Uterus (tissue), 4 donors: ENCODE data around the gene ANKRD65. TPM values are rescaled to one million over a fixed set of nuclear protein-coding genes. Genes with fewer than 3 reads are reported as not detected.
A peak's percentile ranks its signal among the peaks of the same experiment; 100 is the strongest.

Source experiments
- DNase-seq, 2 donors: peaks; one replicate each; pipeline ENCODE4 v3.0.0-alpha.2; 2019 to 2020
- H3K27ac ChIP-seq, 2 donors: fragments of 200-600 bp; sonication (generic); 1 replicate in 1 of 2; 2 replicates in 1 of 2; pipeline ENCODE4 v1.5.1; 2016 to 2018
- H3K27me3 ChIP-seq, 2 donors: fragments of 200-600 bp; sonication (generic); one replicate each; pipeline ENCODE4 v1.5.1; 2018 to 2019; ENCODE audit warnings: control low read depth in 1 of 2
- H3K36me3 ChIP-seq, 2 donors: fragments of 200-600 bp; sonication (generic); one replicate each; pipeline ENCODE4 v1.5.1; 2019; ENCODE audit warnings: control low read depth in 1 of 2
- H3K4me1 ChIP-seq, 2 donors: fragments of 200-600 bp; sonication (generic); one replicate each; pipeline ENCODE4 v1.5.1; 2018 to 2019; ENCODE audit warnings: control low read depth in 1 of 2
- H3K4me3 ChIP-seq, 2 donors: fragments of 200-600 bp; sonication (generic); 1 replicate in 1 of 2; 2 replicates in 1 of 2; pipeline ENCODE4 v1.5.1; 2018 to 2019; ENCODE audit warnings: mild to moderate bottlenecking in 1 of 2
- H3K9me3 ChIP-seq, 2 donors: fragments of 200-600 bp; sonication (generic); one replicate each; pipeline ENCODE4 v1.5.1; 2019; ENCODE audit warnings: control low read depth in 1 of 2
- POLR2A ChIP-seq, 2 donors: fragments of 450-650 bp; IDR thresholded peaks; one replicate each; pipeline ENCODE4 v1.6.1; 2016; ENCODE audit warnings: antibody characterized with exemption in 2 of 2, mild to moderate bottlenecking in 1 of 2, moderate library complexity in 1 of 2
- intact Hi-C: fragments of 100-400 bp; cut with DNase I; formaldehyde crosslinking; loops from one replicate; pipeline ENCODE4 v1.15.1; 2023; ENCODE audit warnings: low total_unique reads
- total RNA-seq, 4 donors: library from RNA; depleted of rRNA in 3 of 4; stranded (reverse); fragments of >200 nt in 3 of 4; gene quantifications; one replicate each; pipeline versions ENCODE4 v1.1.0 to v1.2.4, GENCODE V29; 2014 to 2023
- TF ChIP-seq, protein P1 (sequence below), 4 experiments: fragments of 200-600 bp in 2 of 4; fragments of 450-650 bp in 2 of 4; sonication (generic) in 2 of 4; IDR thresholded peaks; one replicate each; pipeline ENCODE4 v1.5.1; 2016 to 2019; ENCODE audit warnings: antibody characterized with exemption in 4 of 4, mild to moderate bottlenecking in 2 of 4, moderate library complexity in 1 of 4
- donor health status: DM: yes; HTN: yes; CAD: no.

Gene ANKRD65
- total RNA-seq, 4 donors from 2014 or later: 1.3 to 20.0 (median 6.7) TPM

DNA sequence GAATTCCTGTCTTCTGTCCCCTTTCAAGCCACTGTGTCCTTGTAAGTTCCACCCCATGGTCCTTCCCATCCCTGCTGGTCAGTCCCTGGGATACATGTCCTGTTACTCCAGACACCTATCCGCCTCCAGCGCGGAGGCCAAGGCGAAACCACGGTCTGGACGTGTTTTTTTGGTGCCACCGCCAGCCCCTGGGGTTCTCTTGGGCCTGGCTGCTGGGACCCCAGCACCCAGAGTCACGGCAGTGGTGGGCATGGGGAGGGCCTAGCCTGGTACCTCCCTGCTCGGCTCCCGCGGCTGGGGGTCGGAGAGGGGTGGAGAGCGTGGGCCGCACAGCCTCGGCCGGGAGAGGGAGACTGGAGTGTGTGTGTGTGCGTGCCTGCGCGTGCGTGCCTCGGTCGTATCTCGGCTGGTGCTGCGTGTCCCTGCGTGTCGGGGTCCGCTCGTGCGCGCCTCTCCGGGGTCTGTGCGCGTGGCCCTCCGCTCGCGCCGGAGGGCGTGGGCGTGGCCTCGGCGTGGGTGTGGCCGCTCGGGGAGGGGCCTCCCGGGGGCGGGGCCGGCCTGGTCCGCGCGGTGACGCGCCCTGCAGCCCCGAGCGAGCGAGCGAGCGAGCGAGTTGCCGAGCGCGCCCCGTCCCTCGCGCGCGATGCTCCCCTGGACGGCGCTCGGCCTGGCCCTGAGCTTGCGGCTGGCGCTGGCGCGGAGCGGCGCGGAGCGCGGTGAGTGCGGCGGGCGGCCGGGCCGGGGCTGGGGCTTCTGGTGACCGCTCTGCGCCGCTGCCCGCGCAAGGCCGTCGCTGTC is 14.2 kb upstream of the ANKRD65 start, which contains the start of gene VWA1:
Gene VWA1 (plus strand): TSS at position 585 of the 798 bp plus-strand sequence. CDS start 59 bp downstream, at position 644.
- Histone ChIP-seq H3K4me1 (peaks cover 3 to 59% of the 10 kb centered on the region in 2 donors), H3K9me3 (no peaks in the 10 kb centered on the region), H3K36me3 (no peaks in the 10 kb centered on the region), H3K27ac (peak within 1 kb of the TSS; percentile 95 to 98), H3K27me3 (no peaks in the 10 kb centered on the region), H3K4me3 (peak within 1 kb of the TSS; percentile 34 to 44)
- TF ChIP-seq, protein P1, sequence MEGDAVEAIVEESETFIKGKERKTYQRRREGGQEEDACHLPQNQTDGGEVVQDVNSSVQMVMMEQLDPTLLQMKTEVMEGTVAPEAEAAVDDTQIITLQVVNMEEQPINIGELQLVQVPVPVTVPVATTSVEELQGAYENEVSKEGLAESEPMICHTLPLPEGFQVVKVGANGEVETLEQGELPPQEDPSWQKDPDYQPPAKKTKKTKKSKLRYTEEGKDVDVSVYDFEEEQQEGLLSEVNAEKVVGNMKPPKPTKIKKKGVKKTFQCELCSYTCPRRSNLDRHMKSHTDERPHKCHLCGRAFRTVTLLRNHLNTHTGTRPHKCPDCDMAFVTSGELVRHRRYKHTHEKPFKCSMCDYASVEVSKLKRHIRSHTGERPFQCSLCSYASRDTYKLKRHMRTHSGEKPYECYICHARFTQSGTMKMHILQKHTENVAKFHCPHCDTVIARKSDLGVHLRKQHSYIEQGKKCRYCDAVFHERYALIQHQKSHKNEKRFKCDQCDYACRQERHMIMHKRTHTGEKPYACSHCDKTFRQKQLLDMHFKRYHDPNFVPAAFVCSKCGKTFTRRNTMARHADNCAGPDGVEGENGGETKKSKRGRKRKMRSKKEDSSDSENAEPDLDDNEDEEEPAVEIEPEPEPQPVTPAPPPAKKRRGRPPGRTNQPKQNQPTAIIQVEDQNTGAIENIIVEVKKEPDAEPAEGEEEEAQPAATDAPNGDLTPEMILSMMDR (IDR thresholded peaks at IDR 0.05): no peak
- peak; percentile 51 to 73 for TF ChIP-seq POLR2A (IDR thresholded peaks at IDR 0.05)
- DNase-seq: peak; percentile 73 to 82
- intact Hi-C loops: no loop called here

DNA sequence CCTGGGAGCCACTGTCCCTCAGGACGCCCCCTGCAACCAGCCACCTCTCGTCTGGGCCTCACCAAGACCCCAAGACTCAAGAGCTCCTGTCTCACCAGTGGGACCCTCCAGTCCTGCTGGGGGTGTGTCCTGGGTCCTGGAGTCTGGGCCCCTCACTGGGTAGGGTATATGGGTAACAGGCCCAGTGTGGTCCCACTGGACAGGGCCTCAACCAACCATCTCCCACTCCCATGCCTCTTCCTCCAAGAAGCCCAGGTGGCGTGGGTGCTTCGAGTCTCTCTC is 13.7 kb upstream of the ANKRD65 start:
- no peak for TF ChIP-seq POLR2A (IDR thresholded peaks at IDR 0.05)
- TF ChIP-seq, protein P1 (IDR thresholded peaks at IDR 0.05): no peak
- peak overlapping the region in 1 of 2 donors; percentile 34 for H3K4me3 ChIP-seq
- intact Hi-C loops: no loop called here
- H3K9me3 ChIP-seq: no peaks in the 10 kb centered on the region
- H3K4me1 ChIP-seq: peaks cover 6 to 60% of the 10 kb centered on the region in 2 donors
- H3K27ac ChIP-seq: peak overlapping the region; percentile 95 to 98
- H3K36me3 ChIP-seq: no peaks in the 10 kb centered on the region
- no peaks in the 10 kb centered on the region for H3K27me3 ChIP-seq
- no peak for DNase-seq

DNA sequence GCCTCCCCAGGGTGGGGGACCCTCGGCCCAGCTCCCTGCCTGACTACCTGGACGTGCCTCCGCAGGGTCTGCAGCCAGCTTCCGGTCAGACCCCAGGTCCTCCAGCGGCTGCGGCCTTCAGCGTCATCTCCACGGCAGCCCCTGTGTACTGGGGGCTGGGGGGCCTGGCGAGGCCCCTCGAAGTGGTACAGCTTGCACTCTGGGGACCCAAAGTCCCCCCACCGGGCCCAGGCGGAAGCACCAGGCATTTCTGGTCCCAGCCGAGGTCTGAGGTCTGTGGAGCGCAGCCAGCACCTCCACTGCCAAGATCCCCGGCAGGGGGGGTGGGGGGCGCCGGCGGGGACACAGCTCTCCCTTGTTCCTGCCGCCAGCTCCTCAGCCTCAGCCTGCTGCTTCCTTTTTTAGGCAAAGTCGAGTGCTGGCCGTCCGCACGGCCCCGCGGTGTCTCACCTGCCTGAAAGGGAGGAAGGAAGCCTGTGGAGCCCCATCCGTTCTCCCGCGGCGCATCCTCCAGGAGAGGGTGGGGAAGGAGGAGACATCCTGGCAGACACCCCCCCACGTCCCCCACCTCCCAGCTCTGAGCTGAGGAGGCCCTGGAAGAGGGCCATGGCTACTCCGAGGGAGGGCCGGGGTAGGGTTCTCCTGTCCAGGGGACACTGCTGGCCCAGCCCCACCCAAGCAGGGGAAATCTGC is 13.2 kb upstream of the ANKRD65 start:
- intact Hi-C loops: no loop called here
- Histone ChIP-seq H3K27me3 (no peaks in the 10 kb centered on the region), H3K27ac (peak overlapping the region; percentile 95 to 98), H3K9me3 (no peaks in the 10 kb centered on the region), H3K4me3 (peak overlapping the region in 1 of 2 donors; percentile 5), H3K4me1 (peaks cover 9 to 60% of the 10 kb centered on the region in 2 donors), H3K36me3 (no peaks in the 10 kb centered on the region)
- no peak for TF ChIP-seq POLR2A (IDR thresholded peaks at IDR 0.05)
- TF ChIP-seq, protein P1 (IDR thresholded peaks at IDR 0.05): peak in 1 of 4 experiments; percentile 18
- DNase-seq: peak; percentile 74 to 76

DNA sequence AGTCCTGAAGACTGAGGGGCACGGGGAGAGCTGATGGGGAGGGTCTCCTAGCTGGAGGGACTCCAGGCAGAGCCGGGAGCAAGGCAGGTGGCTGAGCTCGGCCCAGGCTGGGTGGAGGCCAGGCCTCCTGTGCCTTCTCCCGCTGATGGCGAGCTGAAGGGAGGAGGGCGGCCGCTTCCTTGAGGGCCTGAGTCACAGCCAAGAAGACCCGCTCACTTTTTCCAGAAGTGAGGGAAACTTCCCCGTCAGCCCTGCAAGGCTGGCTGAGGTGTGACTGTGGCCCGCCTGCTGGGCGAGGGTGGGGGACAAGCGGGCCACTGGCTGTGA is 12.7 kb upstream of the ANKRD65 start:
- Histone ChIP-seq H3K36me3 (no peaks in the 10 kb centered on the region), H3K27me3 (no peaks in the 10 kb centered on the region), H3K27ac (peak overlapping the region; percentile 95 to 98), H3K4me1 (peaks cover 9 to 60% of the 10 kb centered on the region in 2 donors), H3K4me3 (no peak overlapping the region), H3K9me3 (no peaks in the 10 kb centered on the region)
- peak; percentile 56 to 66 for DNase-seq
- intact Hi-C loops: no loop called here
- TF ChIP-seq POLR2A (IDR thresholded peaks at IDR 0.05): no peak
- TF ChIP-seq, protein P1 (IDR thresholded peaks at IDR 0.05): no peak
